Central memory CD4-positive, alpha-beta T cell (primary cell): ENCODE data around the gene ABCC12.

ENCODE experiments used
- DNase-seq: peaks from one replicate; pipeline ENCODE4 v3.0.0; 2022

Gene ABCC12

GRCh38 chr16:48165961-48166578, 10.3 kb upstream of the ABCC12 start:
- no peak for DNase-seq

- DNase-seq = peak; percentile 43
Measured at GRCh38 chr16:48164907-48165715, 9.3 kb upstream of the ABCC12 start.

DNA sequence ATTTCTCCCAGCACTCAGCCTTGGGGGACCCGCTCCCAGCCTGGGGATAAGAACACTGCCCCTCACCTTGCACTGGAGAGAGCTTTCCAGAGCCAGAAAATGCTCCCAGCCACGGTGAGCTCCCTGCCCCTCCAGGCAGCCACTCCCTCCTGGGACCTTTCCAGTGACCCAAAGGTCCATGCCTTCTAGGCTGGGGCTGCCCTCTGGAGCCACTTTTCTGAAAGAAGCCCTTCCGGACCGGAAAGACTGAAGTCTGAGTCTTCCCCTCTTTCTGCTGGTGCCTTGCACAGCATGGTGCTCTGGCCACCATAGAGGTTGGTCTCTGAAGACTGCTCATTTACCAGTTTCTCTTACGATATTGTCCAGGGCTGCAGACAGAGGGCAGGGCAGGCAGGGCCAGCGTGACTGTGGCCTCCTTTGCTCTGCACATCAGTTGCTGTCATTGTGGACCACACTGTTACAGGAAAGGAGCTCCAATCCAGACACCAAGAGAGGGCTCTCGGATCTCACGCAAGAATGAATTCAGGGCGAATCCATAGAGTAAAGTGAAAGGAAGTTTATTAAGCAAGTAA, 7.1 kb upstream of the ABCC12 start:
- DNase-seq = no peak

- DNase-seq = no peak
Measured at GRCh38 chr16:48161906-48162305, 6.1 kb upstream of the ABCC12 start.

- DNase-seq = no peak
Measured at GRCh38 chr16:48160575-48160974, 4.8 kb upstream of the ABCC12 start.

DNA sequence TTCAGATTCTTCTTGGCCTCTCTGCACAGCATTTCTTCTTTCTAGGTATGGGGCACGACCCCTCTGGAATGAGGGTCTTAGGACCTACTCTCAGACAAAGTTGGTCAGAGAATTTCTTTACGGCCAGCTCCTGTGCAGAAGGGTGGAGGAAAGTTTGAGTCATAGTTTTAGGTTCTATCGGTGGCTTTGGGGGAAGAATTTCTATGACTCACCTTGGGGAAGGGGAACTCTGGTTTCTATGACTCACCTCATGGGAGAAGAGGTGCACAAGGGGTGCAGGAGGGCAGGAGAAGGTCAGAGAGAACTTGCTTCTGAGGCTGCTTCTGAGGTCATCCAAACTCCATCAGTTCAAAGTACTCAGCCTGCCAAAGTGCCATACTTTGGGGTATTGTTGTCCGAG, 2.5 kb upstream of the ABCC12 start:
- no peak for DNase-seq

- DNase-seq = no peak
Measured at GRCh38 chr16:48157794-48158193, 2.0 kb upstream of the ABCC12 start.

GRCh38 chr16:48157302-48157701, 1.5 kb upstream of the ABCC12 start:
- no peak for DNase-seq

- DNase-seq = peak; percentile 64
Measured at GRCh38 chr16:48156790-48157209, 1.0 kb upstream of the ABCC12 start.

GRCh38 chr16:48153774-48154173, 2.0 kb downstream of the ABCC12 start:
- DNase-seq = no peak

- no peak for DNase-seq
Measured at GRCh38 chr16:48152226-48152625, 3.6 kb downstream of the ABCC12 start.

GRCh38 chr16:48150707-48151106, 5.1 kb downstream of the ABCC12 start:
- DNase-seq = no peak

GRCh38 chr16:48146710-48147109, 9.1 kb downstream of the ABCC12 start:
- no peak for DNase-seq

DNA sequence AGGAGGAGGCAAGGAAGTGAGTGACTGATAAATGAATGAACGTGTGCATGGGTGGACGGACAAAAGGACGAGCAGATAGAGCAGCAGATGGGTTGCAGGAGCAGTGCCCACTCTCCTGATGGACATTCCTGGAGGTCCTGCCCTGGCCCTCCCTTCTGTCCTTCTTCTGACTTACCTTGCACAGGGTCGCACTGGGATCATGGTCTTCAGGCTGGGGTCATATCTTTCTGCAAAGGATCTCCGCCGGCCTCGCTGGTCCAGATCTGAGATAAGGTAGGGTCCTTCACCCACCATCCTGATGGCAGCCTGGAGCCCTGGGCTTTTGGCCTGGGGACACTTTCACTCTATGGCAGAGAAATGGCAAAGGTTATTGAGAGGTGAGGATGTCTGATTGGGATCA, 9.7 kb downstream of the ABCC12 start:
- no peak for DNase-seq

DNA sequence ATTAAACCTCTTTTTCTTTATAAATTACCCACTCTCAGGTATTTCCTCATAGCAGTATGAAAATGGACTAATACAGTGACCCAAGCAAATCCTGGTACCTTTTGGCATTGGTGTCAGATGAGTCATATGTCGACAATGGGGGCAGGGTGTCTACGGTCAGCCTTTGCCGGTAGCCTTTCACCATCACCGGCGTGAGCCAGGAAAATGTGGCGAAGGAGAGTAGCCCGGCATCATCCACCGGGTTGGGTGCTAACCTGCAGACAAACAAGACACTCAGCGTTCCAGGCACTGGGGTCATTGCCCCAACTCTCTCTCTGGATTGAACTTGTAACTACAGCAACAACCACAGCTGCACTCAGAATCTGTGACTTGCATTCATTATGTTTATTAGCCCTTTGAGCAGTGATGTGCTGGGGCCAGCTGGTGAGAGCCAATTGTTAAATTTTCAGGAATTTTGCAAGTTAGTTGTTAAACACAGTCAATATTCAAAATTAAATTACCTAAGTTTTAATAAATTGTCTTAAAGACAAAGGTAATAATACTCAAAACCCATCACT, 11.9 kb downstream of the ABCC12 start:
- DNase-seq = no peak

GRCh38 chr16:48140821-48141220, 15.0 kb downstream of the ABCC12 start:
- DNase-seq = no peak

DNA sequence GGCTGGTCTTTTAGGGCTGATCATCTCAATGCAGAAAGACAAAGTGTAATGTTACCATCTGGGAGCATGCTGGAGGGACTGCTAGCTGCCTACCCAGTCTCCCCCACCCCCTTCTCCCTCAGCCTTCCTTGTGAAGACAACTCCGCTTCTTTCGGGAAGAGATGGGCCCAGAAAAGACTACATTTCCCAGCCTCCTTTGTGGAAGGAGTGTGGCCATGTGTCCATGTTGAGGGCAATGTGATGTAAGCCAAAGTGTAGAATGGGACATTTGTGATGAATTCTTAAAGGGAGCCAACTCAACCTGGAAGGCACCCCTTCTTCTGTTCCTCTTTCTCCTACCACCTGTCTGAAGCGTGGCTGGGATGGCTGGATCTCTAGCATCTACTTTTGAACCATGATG, 16.3 kb downstream of the ABCC12 start:
- DNase-seq = no peak

DNA sequence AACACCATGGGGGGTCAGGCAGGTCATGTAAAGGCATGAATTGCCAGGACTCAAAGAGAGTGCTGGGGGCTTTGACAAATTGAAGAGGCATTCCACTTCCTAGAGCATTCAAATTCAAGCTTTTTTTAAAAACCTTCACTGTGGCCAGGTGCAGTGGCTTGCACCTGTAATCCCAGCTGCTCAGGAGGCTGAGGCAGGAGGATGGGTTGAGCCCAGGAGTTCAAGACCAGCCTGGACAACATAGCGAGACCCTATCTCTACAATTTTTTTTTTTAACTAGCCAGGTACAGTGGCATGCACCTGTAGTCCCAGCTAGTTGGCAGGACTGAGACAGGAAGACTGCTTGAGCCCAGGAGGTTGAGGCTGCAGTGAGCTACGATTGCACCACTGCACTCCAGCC, 17.2 kb downstream of the ABCC12 start:
- DNase-seq = no peak

DNA sequence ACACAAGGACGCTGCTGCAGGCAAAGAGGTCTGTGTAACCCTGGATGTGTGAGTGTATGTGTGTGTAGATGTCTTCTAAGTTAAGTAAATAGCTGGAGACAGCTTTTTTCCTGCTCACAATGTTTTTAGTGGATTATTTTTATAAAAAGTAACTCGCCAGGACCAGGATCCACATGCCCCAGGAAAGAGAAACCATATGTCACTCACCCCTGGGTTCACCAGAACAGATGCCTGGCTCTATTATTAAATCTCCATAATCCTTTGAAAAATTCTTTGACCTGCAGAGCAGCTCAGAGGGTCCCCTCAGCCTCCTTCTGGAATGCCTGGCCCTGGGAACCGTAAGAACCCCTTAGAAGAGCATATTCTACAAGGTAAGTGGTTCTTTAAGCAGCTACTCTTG, 18.0 kb downstream of the ABCC12 start:
- DNase-seq = no peak

DNA sequence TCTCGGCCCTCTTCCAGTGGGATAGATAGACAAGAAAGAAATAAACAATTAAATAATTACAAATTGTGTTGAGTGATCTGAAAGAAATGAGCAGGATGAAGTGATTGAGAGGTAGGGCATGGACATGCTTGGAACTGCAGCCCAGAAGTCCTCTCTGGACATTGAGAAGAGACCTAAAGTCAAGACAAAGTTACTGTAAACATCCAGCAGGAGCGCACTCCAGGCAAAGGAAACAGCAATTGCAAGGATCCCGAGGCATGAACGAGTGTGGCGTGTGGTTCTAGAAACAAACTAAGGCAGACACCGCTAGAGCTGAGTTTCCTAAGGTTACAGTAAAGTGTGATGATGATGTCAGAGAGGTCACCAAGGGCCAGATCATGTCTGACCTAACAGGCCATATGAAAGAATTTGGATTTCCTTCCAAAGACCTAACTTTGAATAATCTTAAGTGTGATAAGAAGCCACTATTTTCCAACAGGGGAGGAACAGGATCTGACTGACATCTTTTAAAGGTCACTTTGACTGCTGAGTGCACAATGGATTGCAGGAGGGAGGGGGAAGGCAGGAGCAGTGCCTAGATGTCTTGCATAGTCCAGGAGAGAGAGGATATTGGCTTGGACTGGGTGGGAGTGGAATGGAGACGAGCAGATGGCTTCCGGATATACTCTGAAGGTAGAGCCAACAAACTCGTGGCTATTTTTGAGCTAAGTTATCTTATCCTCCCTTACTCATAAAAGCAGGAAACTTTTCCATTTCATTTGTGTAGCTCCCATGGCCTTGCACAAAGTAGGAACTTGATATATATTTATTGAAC, 19.0 kb downstream of the ABCC12 start:
- no peak for DNase-seq

DNA sequence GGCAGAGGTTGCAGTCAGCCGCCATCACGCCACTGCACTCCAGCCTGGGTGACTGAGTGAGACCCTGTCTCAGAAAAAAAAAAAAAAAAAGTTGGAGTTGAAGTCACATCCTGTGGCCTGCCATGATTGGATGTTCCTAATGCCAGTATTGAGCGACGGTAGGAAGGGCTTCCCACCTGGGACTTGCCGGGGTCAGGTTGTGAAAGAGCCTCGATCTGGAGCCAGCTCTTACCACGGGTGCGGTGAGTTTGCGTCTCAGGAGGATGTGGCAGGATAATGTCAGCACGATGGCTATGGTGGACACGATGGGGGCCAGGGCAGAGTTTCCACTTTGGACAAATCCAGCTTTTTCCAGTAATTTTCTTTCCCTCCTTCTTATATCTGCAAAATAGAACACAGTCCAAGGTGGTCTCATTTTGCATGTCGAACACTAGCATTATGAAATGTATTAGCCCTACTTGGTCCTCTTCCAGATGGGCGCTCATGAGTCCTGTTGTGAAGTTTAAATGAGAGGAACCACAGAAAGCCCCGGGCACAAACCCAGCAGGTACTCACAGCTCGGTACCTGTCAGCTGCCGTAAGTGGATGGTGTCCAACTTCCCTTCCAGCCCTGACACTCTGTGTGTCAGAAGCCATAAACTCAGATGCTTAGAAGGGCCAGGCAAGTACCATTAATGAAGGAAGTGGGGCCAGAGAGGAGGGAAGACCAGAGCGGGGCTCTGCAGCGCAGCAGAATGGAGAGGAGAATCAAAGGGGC, 22.2 kb downstream of the ABCC12 start:
- DNase-seq = no peak

DNA sequence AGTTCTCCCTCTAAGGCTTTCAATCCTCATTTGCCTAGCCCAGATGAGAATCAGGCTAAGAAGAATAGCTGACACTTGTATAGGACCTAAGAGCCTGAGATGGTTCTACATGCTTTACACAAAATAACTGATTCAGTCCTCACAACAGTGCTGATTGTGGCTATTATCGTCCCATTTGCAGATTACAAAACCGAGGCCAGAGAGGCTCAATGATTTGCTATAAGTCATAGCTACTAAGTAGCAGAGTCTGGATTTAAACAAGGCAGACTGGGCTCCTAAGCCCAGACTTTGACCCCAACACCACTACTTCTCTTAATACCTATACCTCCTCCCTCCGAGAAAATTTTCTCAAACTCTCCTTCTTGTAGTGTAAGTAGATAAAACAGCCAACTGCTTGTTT, 23.1 kb downstream of the ABCC12 start:
- DNase-seq = no peak
